Activated CD4-positive, alpha-beta T cell treated with anti-CD3 and anti-CD28 coated beads, Interleukin-2, amount 10 ng/mL, durations not matched to agents 24 days and 14 days (primary cell): ENCODE data around the gene PKD2. TPM values are rescaled to one million over a fixed set of nuclear protein-coding genes. Genes with fewer than 3 reads are reported as not detected.

ENCODE experiments used
- DNase-seq: peaks from one replicate; pipeline ENCODE4 v3.0.0; 2022
- H3K27ac Mint-ChIP-seq: one replicate; pipeline ENCODE4 v1.8.0; 2022; ENCODE audit warnings: mild to moderate bottlenecking, mixed read lengths
- H3K27me3 Mint-ChIP-seq: one replicate; pipeline ENCODE4 v1.8.0; 2022; ENCODE audit warnings: mixed read lengths
- H3K36me3 Mint-ChIP-seq: one replicate; pipeline ENCODE4 v1.8.0; 2022; ENCODE audit warnings: low read depth, mild to moderate bottlenecking, mixed read lengths
- H3K4me1 Mint-ChIP-seq: one replicate; pipeline ENCODE4 v1.8.0; 2021; ENCODE audit warnings: mixed read lengths
- H3K4me3 Mint-ChIP-seq: one replicate; pipeline ENCODE4 v1.8.0; 2022; ENCODE audit warnings: mild to moderate bottlenecking, moderate library complexity, mixed read lengths
- H3K9me3 Mint-ChIP-seq: one replicate; pipeline ENCODE4 v1.8.0; 2021; ENCODE audit warnings: mixed read lengths
- intact Hi-C: fragments of 100-400 bp; cut with micrococcal nuclease; formaldehyde crosslinking; loops from one replicate; pipeline ENCODE4 v1.15.1; 2023
- total RNA-seq: library from RNA; stranded (reverse); gene quantifications from 2 replicates; pipeline ENCODE4 v1.2.3, GENCODE V29; 2022

Gene PKD2
- total RNA-seq, 1 donor from 2014 or later = 12.3 TPM

GRCh38 chr4:88043001-88043400, 35.6 kb downstream of the PKD2 start:
- H3K4me1 Mint-ChIP-seq = no peaks in the 10 kb centered on the region
- no peak overlapping the region for H3K4me3 Mint-ChIP-seq
- no peaks in the 10 kb centered on the region for H3K9me3 Mint-ChIP-seq
- H3K36me3 Mint-ChIP-seq = peaks cover 15% of the 10 kb centered on the region
- H3K27ac Mint-ChIP-seq = no peak overlapping the region
- no peaks in the 10 kb centered on the region for H3K27me3 Mint-ChIP-seq
- no peak for DNase-seq
- intact Hi-C loops = no loop called here

DNA sequence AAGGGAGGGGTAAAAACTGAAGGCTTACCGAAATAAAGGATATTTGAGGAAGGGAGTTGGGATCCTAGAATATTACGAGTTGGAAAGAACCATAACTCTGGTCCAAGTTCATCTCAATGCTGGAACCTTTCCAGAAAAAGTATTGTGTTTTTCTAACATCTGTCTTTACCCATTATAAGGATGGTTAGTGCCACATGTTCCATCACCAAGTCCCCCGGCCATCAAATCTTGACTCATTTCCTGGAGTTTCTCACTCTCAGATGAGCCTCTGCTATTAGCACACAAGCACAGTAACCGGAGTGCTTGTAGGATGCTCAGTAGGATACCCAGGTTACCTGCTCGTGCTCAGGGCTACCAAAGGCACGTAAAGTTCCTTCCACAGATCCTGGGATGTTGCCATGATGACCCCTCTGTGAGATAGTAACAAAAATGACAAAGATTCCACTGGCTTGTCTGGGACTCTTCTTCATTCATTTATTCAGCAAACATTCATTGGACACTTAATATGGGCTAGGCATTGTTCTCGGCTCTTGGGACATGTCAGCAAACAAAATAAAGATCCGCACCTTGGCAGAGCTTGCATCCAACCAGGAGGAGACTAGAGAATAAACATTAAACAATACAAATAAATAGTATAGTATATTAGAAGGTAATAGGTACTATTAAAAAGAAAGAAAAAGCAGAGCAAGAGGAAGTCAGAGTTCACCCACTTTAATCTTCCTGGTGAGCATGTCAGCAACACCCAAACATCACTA, 36.3 kb downstream of the PKD2 start:
- Mint-ChIP-seq H3K27me3 (no peaks in the 10 kb centered on the region), H3K27ac (no peak overlapping the region), H3K36me3 (peaks cover 16% of the 10 kb centered on the region), H3K4me1 (no peaks in the 10 kb centered on the region), H3K4me3 (no peak overlapping the region), H3K9me3 (no peaks in the 10 kb centered on the region)
- intact Hi-C loops = no loop called here
- DNase-seq = no peak

- intact Hi-C loops = no loop called here
- Mint-ChIP-seq H3K36me3 (peaks cover 13% of the 10 kb centered on the region), H3K27me3 (no peaks in the 10 kb centered on the region), H3K4me1 (no peaks in the 10 kb centered on the region), H3K9me3 (no peaks in the 10 kb centered on the region), H3K27ac (no peak overlapping the region), H3K4me3 (no peak overlapping the region)
- DNase-seq = no peak
These were observed 37.6 kb downstream of the PKD2 start for GRCh38 chr4:88045021-88045420.

GRCh38 chr4:88054229-88054628, 46.8 kb downstream of the PKD2 start:
- intact Hi-C loops = no loop called here
- no peaks in the 10 kb centered on the region for H3K4me1 Mint-ChIP-seq
- H3K27me3 Mint-ChIP-seq = no peaks in the 10 kb centered on the region
- no peak for DNase-seq
- H3K36me3 Mint-ChIP-seq = peaks cover 14% of the 10 kb centered on the region
- H3K9me3 Mint-ChIP-seq = no peaks in the 10 kb centered on the region
- no peak overlapping the region for H3K27ac Mint-ChIP-seq
- no peak overlapping the region for H3K4me3 Mint-ChIP-seq

- DNase-seq = no peak
- Mint-ChIP-seq H3K27me3 (no peaks in the 10 kb centered on the region), H3K4me3 (no peak overlapping the region), H3K9me3 (no peaks in the 10 kb centered on the region), H3K36me3 (peaks cover 18% of the 10 kb centered on the region), H3K27ac (no peak overlapping the region), H3K4me1 (peaks cover 4% of the 10 kb centered on the region)
- intact Hi-C loops = no loop called here
These were observed 47.5 kb downstream of the PKD2 start for GRCh38 chr4:88054901-88055300.

DNA sequence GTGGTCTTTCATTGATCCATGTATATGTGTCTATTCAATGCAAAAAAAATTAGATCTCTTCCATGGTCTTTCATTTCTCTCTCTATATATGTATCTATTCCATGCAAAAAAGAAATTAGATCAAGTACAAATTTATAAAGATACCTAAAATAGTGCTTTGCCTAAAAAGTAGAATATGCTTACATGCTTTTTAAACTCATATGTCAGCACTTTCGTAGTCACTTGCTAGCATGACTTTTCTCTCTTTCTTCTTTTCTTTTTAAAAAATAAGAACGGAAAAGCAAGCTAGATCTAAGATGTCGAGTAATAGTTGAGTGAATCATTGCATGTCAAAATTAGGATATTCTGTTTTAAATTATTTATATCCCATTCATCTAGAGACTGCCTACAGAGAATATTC, 50.9 kb downstream of the PKD2 start:
- Mint-ChIP-seq H3K4me3 (no peak overlapping the region), H3K36me3 (peaks cover 15% of the 10 kb centered on the region), H3K4me1 (peaks cover 4% of the 10 kb centered on the region), H3K27me3 (no peaks in the 10 kb centered on the region), H3K9me3 (no peaks in the 10 kb centered on the region), H3K27ac (no peak overlapping the region)
- intact Hi-C loops = no loop called here
- DNase-seq = no peak

DNA sequence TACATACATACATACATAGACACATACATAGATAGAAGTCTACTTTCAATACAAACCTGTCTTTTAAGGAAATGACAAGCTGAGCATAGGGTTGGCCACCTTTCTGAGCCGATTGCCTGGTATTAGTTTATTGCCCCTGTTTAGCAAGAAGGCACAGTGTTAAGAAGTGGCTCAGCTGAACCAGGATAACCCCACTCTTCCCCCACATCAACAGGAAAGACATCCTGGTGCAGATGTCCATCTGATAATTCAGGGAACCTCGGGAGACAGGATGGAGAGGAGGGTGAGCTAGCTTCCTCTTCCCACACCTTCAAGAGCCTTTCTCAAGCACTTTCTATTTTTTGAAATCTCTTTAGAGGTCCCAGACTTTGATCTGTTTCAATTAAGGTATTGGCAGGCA, 52.3 kb downstream of the PKD2 start:
- Mint-ChIP-seq H3K4me3 (no peak overlapping the region), H3K4me1 (peaks cover 4% of the 10 kb centered on the region), H3K27ac (no peak overlapping the region), H3K9me3 (no peaks in the 10 kb centered on the region), H3K36me3 (peaks cover 12% of the 10 kb centered on the region), H3K27me3 (no peaks in the 10 kb centered on the region)
- no peak for DNase-seq
- intact Hi-C loops = no loop called here

GRCh38 chr4:88060431-88060830, 53.0 kb downstream of the PKD2 start:
- Mint-ChIP-seq H3K4me3 (no peak overlapping the region), H3K27me3 (no peaks in the 10 kb centered on the region), H3K27ac (no peak overlapping the region), H3K9me3 (no peaks in the 10 kb centered on the region), H3K4me1 (peaks cover 4% of the 10 kb centered on the region), H3K36me3 (peaks cover 12% of the 10 kb centered on the region)
- no peak for DNase-seq
- intact Hi-C loops = no loop called here

DNA sequence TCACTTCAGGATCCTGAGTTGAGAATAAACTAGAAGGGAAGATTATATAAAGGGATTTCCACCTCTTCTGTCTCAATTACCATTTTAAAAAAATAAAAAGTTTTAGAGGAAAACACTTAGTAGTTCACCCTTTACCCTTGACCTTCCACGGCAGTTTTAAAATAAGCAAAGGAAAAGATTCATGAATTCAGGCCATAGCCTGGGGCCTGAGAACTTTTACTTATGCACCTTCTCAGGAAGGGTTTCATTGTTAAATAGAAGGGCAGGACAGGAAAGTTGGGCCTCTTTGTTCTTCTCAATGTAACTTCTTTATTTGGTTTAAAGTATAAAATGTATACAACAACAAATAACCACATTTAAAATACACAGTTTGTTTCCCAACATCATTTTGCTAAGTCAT, 54.9 kb downstream of the PKD2 start:
- no peak overlapping the region for H3K27ac Mint-ChIP-seq
- intact Hi-C loops = no loop called here
- no peak overlapping the region for H3K4me3 Mint-ChIP-seq
- no peaks in the 10 kb centered on the region for H3K27me3 Mint-ChIP-seq
- H3K9me3 Mint-ChIP-seq = no peaks in the 10 kb centered on the region
- peaks cover 18% of the 10 kb centered on the region for H3K36me3 Mint-ChIP-seq
- DNase-seq = no peak
- H3K4me1 Mint-ChIP-seq = peaks cover 4% of the 10 kb centered on the region

- Mint-ChIP-seq H3K36me3 (peaks cover 24% of the 10 kb centered on the region), H3K4me3 (no peak overlapping the region), H3K27ac (no peak overlapping the region), H3K4me1 (peaks cover 4% of the 10 kb centered on the region), H3K27me3 (no peaks in the 10 kb centered on the region), H3K9me3 (no peaks in the 10 kb centered on the region)
- intact Hi-C loops = no loop called here
- no peak for DNase-seq
These were observed 55.4 kb downstream of the PKD2 start for GRCh38 chr4:88062843-88063242.

- H3K36me3 Mint-ChIP-seq = peaks cover 27% of the 10 kb centered on the region
- no peaks in the 10 kb centered on the region for H3K27me3 Mint-ChIP-seq
- no peak overlapping the region for H3K4me3 Mint-ChIP-seq
- H3K4me1 Mint-ChIP-seq = peaks cover 4% of the 10 kb centered on the region
- intact Hi-C loops = no loop called here
- H3K9me3 Mint-ChIP-seq = peaks cover 3% of the 10 kb centered on the region
- DNase-seq = no peak
- H3K27ac Mint-ChIP-seq = no peak overlapping the region
These were observed 56.3 kb downstream of the PKD2 start for GRCh38 chr4:88063634-88064296.

DNA sequence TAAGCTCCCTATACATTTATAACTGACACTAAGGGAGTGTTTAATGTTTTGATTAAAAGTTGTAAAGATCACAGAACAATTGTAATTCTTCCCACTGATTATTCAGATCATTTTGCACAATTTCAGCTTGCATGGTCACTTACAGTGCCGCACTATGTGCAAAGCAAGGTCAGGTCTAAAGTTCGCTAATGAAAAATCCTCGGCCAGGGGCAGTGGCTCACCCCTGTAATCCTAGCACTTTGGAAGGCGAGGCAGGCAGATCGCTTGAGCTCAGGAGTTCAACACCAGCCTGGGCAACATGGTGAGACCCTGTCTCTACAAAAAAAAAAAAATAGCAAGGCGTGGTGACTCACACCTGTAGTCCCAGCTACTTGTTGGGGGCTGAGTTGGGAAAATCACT, 57.0 kb downstream of the PKD2 start:
- Mint-ChIP-seq H3K27me3 (no peaks in the 10 kb centered on the region), H3K9me3 (peaks cover 3% of the 10 kb centered on the region), H3K36me3 (peaks cover 25% of the 10 kb centered on the region), H3K27ac (no peak overlapping the region), H3K4me1 (peaks cover 4% of the 10 kb centered on the region), H3K4me3 (no peak overlapping the region)
- no peak for DNase-seq
- intact Hi-C loops = no loop called here

- Mint-ChIP-seq H3K27ac (no peak overlapping the region), H3K9me3 (peaks cover 8% of the 10 kb centered on the region), H3K36me3 (peaks cover 58% of the 10 kb centered on the region), H3K4me1 (peaks cover 5% of the 10 kb centered on the region), H3K27me3 (no peaks in the 10 kb centered on the region), H3K4me3 (no peak overlapping the region)
- no peak for DNase-seq
- intact Hi-C loops = no loop called here
These were observed 62.6 kb downstream of the PKD2 start for GRCh38 chr4:88070031-88070430.

GRCh38 chr4:88075336-88075735, 67.9 kb downstream of the PKD2 start:
- Mint-ChIP-seq H3K4me3 (no peak overlapping the region), H3K27me3 (no peaks in the 10 kb centered on the region), H3K9me3 (peaks cover 5% of the 10 kb centered on the region), H3K36me3 (peaks cover 42% of the 10 kb centered on the region), H3K27ac (no peak overlapping the region), H3K4me1 (no peaks in the 10 kb centered on the region)
- intact Hi-C loops = no loop called here
- DNase-seq = no peak
